GM12878 (cell line): ENCODE results near the gene SIL1. TPM values are rescaled to one million over a fixed set of nuclear protein-coding genes. Genes with fewer than 3 reads are reported as not detected.

Source experiments
- ATAC-seq: fragments of 200-7000 bp; cut with Tn5 transposase; 3 replicates; pipeline ENCODE4 v1.9.1; 2020; ENCODE audit warnings: mild to moderate bottlenecking, moderate library complexity
- BruUV-seq: library from RNA; stranded (reverse); fragments of 400-500 nt; replicated peaks from 2 replicates; lab custom pipeline; 2021; lab: Mats Ljungman, UMichigan
- CTCF ChIA-PET: fragments of 300-600 bp; sonication (Branson Sonifier 250); formaldehyde crosslinking; extraction: SDS; loops from one replicate; lab custom pipeline; 2021; ENCODE audit warnings: inconsistent platforms; lab: Yijun Ruan, JAX
- POLR2A ChIA-PET: fragments of 350-600 bp; formaldehyde crosslinking; extraction: SDS; loops from one replicate; lab custom pipeline; 2021; ENCODE audit warnings: inconsistent platforms; lab: Charles Lee
- RAD21 ChIA-PET: fragments of 300-600 bp; sonication (Branson Sonifier 250); formaldehyde crosslinking; loops from one replicate; lab custom pipeline; 2023; ENCODE audit warnings: antibody characterized with exemption; ENCODE audit not compliant: unreplicated experiment; lab: Charles Lee
- SMC1A ChIA-PET: fragments of 300-600 bp; sonication (Branson Sonifier 250); formaldehyde crosslinking; loops from one replicate; lab custom pipeline; 2023; ENCODE audit not compliant: unreplicated experiment, uncharacterized antibody; lab: Charles Lee
- DNase-seq: peaks from one replicate; pipeline ENCODE4 v3.0.0-alpha.2; 2011; ENCODE audit warnings: low read depth, low spot score
- FAIRE-seq: peaks from 3 replicates; lab custom pipeline; 2011; peaks lifted over from hg19 to GRCh38; lab: Jason Lieb, UNC
- H2AFZ ChIP-seq: 2 replicates; pipeline ENCODE4 v1.6.0; 2011; ENCODE audit warnings: low read depth, low read length, control low read depth; ENCODE audit not compliant: control insufficient read depth
- H3K27ac ChIP-seq: 2 replicates; pipeline ENCODE4 v1.5.1; 2011; ENCODE audit warnings: control low read depth; ENCODE audit not compliant: control insufficient read depth, insufficient read depth
- H3K27me3 ChIP-seq, 2 experiments: replicated peaks in 1 of 2; 2 replicates each; pipeline versions ENCODE4 v1.6.0 to v1.6.1; 2011; ENCODE audit warnings: low read length in 1 of 2; ENCODE audit not compliant: control insufficient read depth in 2 of 2, insufficient read depth in 2 of 2
- H3K36me3 ChIP-seq, 2 experiments: 2 replicates each; pipeline ENCODE4 v1.5.1; 2011; ENCODE audit warnings: low read length in 1 of 2; ENCODE audit not compliant: control insufficient read depth in 2 of 2, insufficient read depth in 2 of 2
- H3K4me1 ChIP-seq: 2 replicates; pipeline ENCODE4 v1.6.1; 2011; ENCODE audit warnings: mild to moderate bottlenecking, low read length, moderate library complexity, mixed read lengths; ENCODE audit not compliant: control insufficient read depth, insufficient read depth
- H3K4me2 ChIP-seq: 2 replicates; pipeline ENCODE4 v1.6.0; 2011; ENCODE audit warnings: control low read depth; ENCODE audit not compliant: control insufficient read depth, insufficient read depth
- H3K4me3 ChIP-seq: fragments of 200-600 bp; sonication (generic); 2 replicates; pipeline ENCODE4 v1.5.1; 2016
- H3K79me2 ChIP-seq: 2 replicates; pipeline ENCODE4 v1.6.0; 2011; ENCODE audit warnings: low read length; ENCODE audit not compliant: control insufficient read depth, insufficient read depth
- H3K9ac ChIP-seq: 2 replicates; pipeline ENCODE4 v1.8.0; 2011; ENCODE audit warnings: low read length, control low read depth, mixed read lengths; ENCODE audit not compliant: control insufficient read depth, insufficient read depth
- H3K9me3 ChIP-seq: replicated peaks from 3 replicates; pipeline ENCODE4 v1.5.1; 2011; ENCODE audit warnings: mild to moderate bottlenecking, low read length; ENCODE audit not compliant: control insufficient read depth, insufficient read depth
- H4K20me1 ChIP-seq: 2 replicates; pipeline ENCODE4 v1.6.0; 2011; ENCODE audit not compliant: control insufficient read depth, insufficient read depth
- ATF2 ChIP-seq: IDR thresholded peaks from 2 replicates; pipeline ENCODE4 v1.6.1; 2012; ENCODE audit warnings: low read length, inconsistent platforms
- BCL3 ChIP-seq: IDR thresholded peaks from 2 replicates; pipeline ENCODE4 v1.6.1; 2011; ENCODE audit warnings: borderline replicate concordance, low read depth, mild to moderate bottlenecking, moderate library complexity, low read length; ENCODE audit not compliant: insufficient read depth, poor library complexity, severe bottlenecking
- CBX3 ChIP-seq: fragments of 200-600 bp; sonication (generic); IDR thresholded peaks from 2 replicates; pipeline ENCODE4 v1.6.1; 2016; ENCODE audit warnings: low read depth, borderline replicate concordance
- CHD1 ChIP-seq: IDR thresholded peaks from 2 replicates; pipeline ENCODE4 v1.6.1; 2012; ENCODE audit warnings: low read depth, low read length, improper control_type of control experiment
- GATAD2B ChIP-seq: fragments of 450-650 bp; conservative IDR thresholded peaks from 2 replicates; pipeline ENCODE4 v1.6.1; 2017; ENCODE audit warnings: low read depth, mild to moderate bottlenecking, moderate library complexity
- IRF3 ChIP-seq: fragments of 450-650 bp; IDR thresholded peaks from 2 replicates; pipeline ENCODE4 v1.6.1; 2014; ENCODE audit warnings: mild to moderate bottlenecking
- JUNB ChIP-seq: IDR thresholded peaks from 2 replicates; pipeline ENCODE4 v1.6.1; 2016; ENCODE audit warnings: antibody characterized with exemption, mild to moderate bottlenecking
- NBN ChIP-seq: fragments of 450-650 bp; IDR thresholded peaks from 2 replicates; pipeline ENCODE4 v1.6.1; 2016
- NFIC ChIP-seq: IDR thresholded peaks from 2 replicates; pipeline ENCODE4 v1.6.1; 2012; ENCODE audit warnings: low read depth, mild to moderate bottlenecking, inconsistent platforms, low read length, moderate library complexity
- NR2C2 ChIP-seq: IDR thresholded peaks from 2 replicates; pipeline ENCODE4 v1.6.1; 2011; ENCODE audit warnings: borderline replicate concordance, low read depth; ENCODE audit not compliant: control insufficient read depth, insufficient read length
- SKIL ChIP-seq: fragments of 450-650 bp; IDR thresholded peaks from 2 replicates; pipeline ENCODE4 v1.6.1; 2017; ENCODE audit warnings: mild to moderate bottlenecking, low read depth, inconsistent platforms; ENCODE audit not compliant: poor library complexity, severe bottlenecking
- TCF7 ChIP-seq: IDR thresholded peaks from 2 replicates; pipeline ENCODE4 v1.6.1; 2014; ENCODE audit warnings: antibody characterized with exemption, borderline replicate concordance
- YBX1 ChIP-seq: fragments of 450-650 bp; IDR thresholded peaks from 2 replicates; pipeline ENCODE4 v1.6.1; 2016; ENCODE audit warnings: antibody characterized with exemption
- ZBTB11 ChIP-seq: fragments of 450-650 bp; formaldehyde crosslinking; IDR thresholded peaks from 2 replicates; pipeline ENCODE4 v1.5.0; 2022; ENCODE audit warnings: mild to moderate bottlenecking, missing genetic modification characterization
- WGBS: methylation state at CpG from one replicate; pipeline ENCODE4 v1.1.6; 2016; ENCODE audit warnings: low lambda C conversion rate; ENCODE audit not compliant: insufficient replicate concordance, insufficient coverage; ENCODE audit errors: missing lambda C conversion rate; 5-methylcytosine and 5-hydroxymethylcytosine counted together
- in situ Hi-C: fragments of 300-500 bp; cut with MboI; formaldehyde crosslinking; loops from 9 replicates; pipeline ENCODE4 v1.14.3; 2018; ENCODE audit warnings: mixed read lengths
- intact Hi-C: fragments of 100-400 bp; cut with micrococcal nuclease; formaldehyde crosslinking; loops from one replicate; pipeline ENCODE4 v1.14.2; 2022; ENCODE audit not compliant: unreplicated experiment
- polyA plus RNA-seq, 11 experiments: library from polyadenylated mRNA; depleted of rRNA in 4 of 11; unstranded in 6 of 11; stranded (reverse) in 5 of 11; fragments of >200 nt; fragmentation: Nextera tagmentation in 4 of 11; fragmentation: Illumina TruSeq in 1 of 11; extraction: Ambion mirVana in 4 of 11; extraction: Trizol in 1 of 11; gene quantifications; 1 replicate in 1 of 11; 2 replicates in 10 of 11; pipeline versions ENCODE4 v1.2.1 to v1.2.3, GENCODE V29; 2011 to 2016; ENCODE audit warnings: inconsistent platforms in 2 of 11, missing spikeins in 2 of 11, low read depth in 1 of 11
- total RNA-seq, 4 experiments: library from RNA; depleted of rRNA in 3 of 4; stranded (reverse); fragments of >200 nt in 3 of 4; fragmentation: Illumina TruSeq in 1 of 4; extraction: Trizol in 1 of 4; gene quantifications; 2 replicates each; pipeline versions ENCODE4 v1.2.1 to v1.2.3, GENCODE V29; 2013 to 2021

SIL1 gene
- total and polyA plus RNA-seq, 10 of the 15 experiments (the other 5 are each of a cell fraction or from before 2014, with no cell fraction given), result 4.1 to 49.8 (median 29.4) TPM

GRCh38 chr5:139241139-139241538 lies 43.0 kb upstream of the SIL1 start:
- no peak overlapping the region for H3K4me3 ChIP-seq
- no TSS peak for BruUV-seq
- ChIA-PET SMC1A (interaction anchor here (2.1 kb wide), 1 partner anchor 10 kb away, joined by 12 read pairs; no protein-coding TSS in a partner anchor), RAD21 (interaction anchor here (1.3 kb wide), 1 partner anchor 10 kb away, joined by 3 read pairs; no protein-coding TSS in a partner anchor), POLR2A (interaction anchor here (0.5 kb wide), 1 partner anchor 9 kb away, joined by 3 read pairs; no protein-coding TSS in a partner anchor), CTCF (interaction anchor here (1.2 to 3.4 kb wide), 3 partner anchors 10 to 416 kb away, joined by 4 to 19 read pairs (median 9); no protein-coding TSS in a partner anchor)
- peaks cover 2% of the 10 kb centered on the region; the same call in 1 of the 2 replicates for H3K4me1 ChIP-seq
- no peak for ATAC-seq
- no peaks in the 10 kb centered on the region for H3K27me3 ChIP-seq
- FAIRE-seq, result no peak
- no peaks in the 10 kb centered on the region for H4K20me1 ChIP-seq
- no peaks in the 10 kb centered on the region for H3K36me3 ChIP-seq
- no peak overlapping the region for H3K27ac ChIP-seq
- DNase-seq, result no peak
- no peaks in the 10 kb centered on the region for H3K79me2 ChIP-seq
- no peak overlapping the region for H3K9ac ChIP-seq
- 71% methylated on average over 4 of the region's 4 CpGs for WGBS
- H3K9me3 ChIP-seq, result no peaks in the 10 kb centered on the region; the same call in 2 of the 3 replicates
- intact Hi-C loops, result no loop called here
- no peak overlapping the region for H3K4me2 ChIP-seq
- in situ Hi-C loops, result no loop called here
- no peak overlapping the region for H2AFZ ChIP-seq
- TF ChIP-seq ZBTB11 (CRISPR knock-in tag), result no peak
- no peak for TF ChIP-seq YBX1
- no peak for TF ChIP-seq BCL3
- TF ChIP-seq NBN, result no peak
- no peak for TF ChIP-seq GATAD2B
- no peak for TF ChIP-seq ATF2
- TF ChIP-seq TCF7, result no peak
- no peak for TF ChIP-seq JUNB
- TF ChIP-seq IRF3, result no peak
- no peak for TF ChIP-seq CHD1
- TF ChIP-seq SKIL, result no peak
- TF ChIP-seq NR2C2, result no peak
- TF ChIP-seq CBX3, result no peak
- TF ChIP-seq NFIC, result no peak
